GM23248 (cell line): ENCODE results near the gene MAP1LC3B2. TPM values are rescaled to one million over a fixed set of nuclear protein-coding genes. Genes with fewer than 3 reads are reported as not detected.

Experiments
- DNase-seq: peaks from one replicate; pipeline ENCODE4 v3.0.0-alpha.2; 2015
- H2AFZ ChIP-seq: fragments of 200-600 bp; sonication (generic); 2 replicates; pipeline ENCODE4 v1.6.1; 2016; ENCODE audit warnings: antibody characterized with exemption
- H3F3A ChIP-seq: fragments of 200-600 bp; sonication (generic); 2 replicates; pipeline ENCODE4 v1.6.1; 2016; ENCODE audit warnings: mild to moderate bottlenecking, antibody characterized with exemption, mixed run types; ENCODE audit not compliant: insufficient read depth
- H3K27ac ChIP-seq: fragments of 200-600 bp; sonication (generic); 2 replicates; pipeline ENCODE4 v1.5.1; 2016; ENCODE audit warnings: mild to moderate bottlenecking
- H3K27me3 ChIP-seq: fragments of 200-600 bp; sonication (generic); replicated peaks from 2 replicates; pipeline ENCODE4 v1.6.1; 2016; ENCODE audit warnings: mild to moderate bottlenecking; ENCODE audit not compliant: insufficient read depth
- H3K36me3 ChIP-seq: fragments of 200-600 bp; sonication (generic); 2 replicates; pipeline ENCODE4 v1.6.1; 2016; ENCODE audit warnings: low read depth, mild to moderate bottlenecking
- H3K4me1 ChIP-seq: fragments of 200-600 bp; sonication (generic); 2 replicates; pipeline ENCODE4 v1.6.1; 2016; ENCODE audit warnings: mild to moderate bottlenecking; ENCODE audit not compliant: insufficient read depth
- H3K4me2 ChIP-seq: fragments of 200-600 bp; sonication (generic); one replicate; pipeline ENCODE4 v1.6.1; 2016; ENCODE audit warnings: mild to moderate bottlenecking; ENCODE audit not compliant: unreplicated experiment
- H3K4me3 ChIP-seq: fragments of 200-600 bp; sonication (generic); 2 replicates; pipeline ENCODE4 v1.5.1; 2016; ENCODE audit warnings: mild to moderate bottlenecking
- H3K79me2 ChIP-seq: fragments of 200-600 bp; sonication (generic); 2 replicates; pipeline ENCODE4 v1.6.1; 2016; ENCODE audit warnings: mild to moderate bottlenecking; ENCODE audit not compliant: insufficient read depth
- H3K9ac ChIP-seq: fragments of 200-600 bp; sonication (generic); 2 replicates; pipeline ENCODE4 v1.6.1; 2016; ENCODE audit warnings: mild to moderate bottlenecking
- H3K9me2 ChIP-seq: fragments of 200-600 bp; sonication (generic); 2 replicates; pipeline ENCODE4 v1.6.1; 2016; ENCODE audit warnings: mixed run types, mild to moderate bottlenecking, moderate library complexity; ENCODE audit not compliant: insufficient read depth
- H3K9me3 ChIP-seq: fragments of 200-600 bp; sonication (generic); one replicate; pipeline ENCODE4 v1.6.1; 2017; ENCODE audit warnings: low read depth
- H4K20me1 ChIP-seq: fragments of 200-600 bp; sonication (generic); 2 replicates; pipeline ENCODE4 v1.6.0; 2016; ENCODE audit not compliant: insufficient read depth
- EZH2 ChIP-seq: fragments of 200-600 bp; sonication (generic); IDR thresholded peaks from 2 replicates; pipeline ENCODE4 v1.6.1; 2018; ENCODE audit warnings: antibody characterized with exemption, mild to moderate bottlenecking; ENCODE audit not compliant: insufficient read depth, poor library complexity, severe bottlenecking
- EZH2phosphoT487 ChIP-seq: fragments of 200-600 bp; sonication (generic); IDR thresholded peaks from 2 replicates; pipeline ENCODE4 v1.6.1; 2018; ENCODE audit warnings: antibody characterized with exemption, moderate library complexity, mild to moderate bottlenecking, low read depth; ENCODE audit not compliant: insufficient read depth
- WGBS, 2 experiments: methylation state at CpG; one replicate each; pipeline ENCODE4 v1.1.6; 2015 to 2017; ENCODE audit warnings: low lambda C conversion rate in 2 of 2, low coverage in 1 of 2; ENCODE audit errors: missing lambda C conversion rate in 2 of 2; 5-methylcytosine and 5-hydroxymethylcytosine counted together
- in situ Hi-C: fragments of 300-500 bp; cut with MboI; formaldehyde crosslinking; loops from 2 replicates; pipeline ENCODE4 v1.15.0; 2020
- polyA plus RNA-seq: library from polyadenylated mRNA; unstranded; fragments of >200 nt; fragmentation: Nextera tagmentation; extraction: Ambion mirVana; gene quantifications from 2 replicates; pipeline ENCODE4 v1.2.1, GENCODE V29; 2016
- total RNA-seq: library from RNA; depleted of rRNA; stranded (reverse); fragments of >200 nt; shearing (Covaris generic); gene quantifications from 2 replicates; pipeline ENCODE4 v1.2.3, GENCODE V29; 2014

The MAP1LC3B2 gene
- total and polyA plus RNA-seq, 2 experiments from 2014 or later, result 0.32 to 9.0 TPM

DNA sequence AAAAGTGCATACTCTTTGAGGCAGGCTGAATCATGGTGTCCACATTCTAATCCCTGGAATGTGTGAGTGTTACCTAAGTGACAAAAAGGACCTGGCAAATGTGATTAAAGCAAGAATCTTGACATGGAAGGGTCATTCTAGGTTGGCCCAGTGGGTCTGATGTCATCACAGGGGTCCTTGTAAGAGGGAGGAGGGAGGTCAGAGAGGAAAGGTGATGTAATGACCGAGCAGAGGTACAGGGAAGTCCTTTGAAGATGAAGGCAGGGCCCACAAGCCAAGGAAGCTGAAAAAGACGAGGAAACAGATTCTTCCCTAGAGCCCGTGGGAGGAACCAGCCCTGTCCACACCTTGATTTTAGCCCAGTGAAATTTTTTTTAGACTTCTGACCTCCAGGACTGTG, 60.1 kb downstream of the MAP1LC3B2 start:
- TF ChIP-seq EZH2 (no peak), EZH2phosphoT487 (no peak)
- WGBS, 2 experiments, result 60 to 75% methylated on average over 3 of the region's 3 CpGs
- Histone ChIP-seq H3K79me2 (no peaks in the 10 kb centered on the region), H3K27me3 (peaks cover 22% of the 10 kb centered on the region), H3K9me2 (no peaks in the 10 kb centered on the region), H4K20me1 (no peaks in the 10 kb centered on the region), H2AFZ (no peak overlapping the region), H3F3A (no peaks in the 10 kb centered on the region), H3K4me2 (no peak overlapping the region), H3K4me3 (no peak overlapping the region), H3K27ac (no peak overlapping the region), H3K9me3 (no peaks in the 10 kb centered on the region), H3K9ac (no peak overlapping the region), H3K36me3 (no peaks in the 10 kb centered on the region), H3K4me1 (no peaks in the 10 kb centered on the region)
- in situ Hi-C loops, result loop anchor here (25.0 kb wide), 1 partner anchor 607 kb away; no protein-coding TSS in a partner anchor
- DNase-seq, result no peak

- no peak overlapping the region for H3K4me3 ChIP-seq
- H3K9me2 ChIP-seq, result no peaks in the 10 kb centered on the region
- no peak for DNase-seq
- H4K20me1 ChIP-seq, result no peaks in the 10 kb centered on the region
- H3K79me2 ChIP-seq, result no peaks in the 10 kb centered on the region
- H3K4me1 ChIP-seq, result no peaks in the 10 kb centered on the region
- no peak overlapping the region for H2AFZ ChIP-seq
- H3K36me3 ChIP-seq, result no peaks in the 10 kb centered on the region
- H3K9ac ChIP-seq, result no peak overlapping the region
- H3K27ac ChIP-seq, result no peak overlapping the region
- peaks cover 22% of the 10 kb centered on the region for H3K27me3 ChIP-seq
- no peaks in the 10 kb centered on the region for H3K9me3 ChIP-seq
- no peaks in the 10 kb centered on the region for H3F3A ChIP-seq
- in situ Hi-C loops, result loop anchor here (25.0 kb wide), 1 partner anchor 608 kb away; no protein-coding TSS in a partner anchor
- 69% methylated on average over 3 of the region's 3 CpGs for WGBS, 2 experiments
- no peak overlapping the region for H3K4me2 ChIP-seq
- no peak for TF ChIP-seq EZH2
- TF ChIP-seq EZH2phosphoT487, result no peak
Measured at GRCh38 chr12:116620124-116620491, 60.9 kb downstream of the MAP1LC3B2 start.

DNA sequence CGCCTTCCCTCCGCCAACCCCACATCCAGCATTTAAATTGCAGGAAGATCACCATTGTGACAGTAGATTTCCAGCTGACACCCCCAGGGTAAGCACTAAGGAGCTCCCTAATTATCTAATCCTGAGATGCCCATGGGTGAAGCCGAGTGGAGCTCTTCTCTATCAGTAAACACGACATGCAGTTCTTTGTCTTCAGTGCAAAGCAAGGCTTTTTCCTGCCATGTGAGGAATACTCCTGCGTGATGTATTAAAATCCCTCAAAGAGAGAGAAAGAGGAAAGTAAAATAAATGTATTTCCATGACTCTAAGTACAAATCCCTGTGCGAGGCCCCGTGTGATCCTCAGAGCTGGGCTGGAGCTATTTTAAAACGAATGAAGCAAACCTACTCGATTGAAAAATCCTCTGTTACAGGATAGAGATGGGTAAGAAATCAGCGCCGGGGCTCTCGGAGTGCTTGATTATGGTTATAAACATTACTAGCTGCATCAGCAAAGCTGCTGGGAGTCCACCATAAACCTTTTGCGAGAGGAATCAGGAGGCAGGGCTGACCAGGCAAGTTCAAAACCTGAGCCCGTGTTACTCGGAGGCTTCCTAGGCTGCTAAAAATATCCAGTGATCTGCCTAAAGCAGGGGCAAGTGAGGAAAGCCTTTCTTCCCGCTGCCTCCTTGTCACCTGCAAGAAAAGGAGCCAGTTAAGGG, 61.5 kb downstream of the MAP1LC3B2 start:
- H3K4me3 ChIP-seq, result no peak overlapping the region
- no peak for DNase-seq
- H3K27me3 ChIP-seq, result peaks cover 22% of the 10 kb centered on the region
- H3F3A ChIP-seq, result no peaks in the 10 kb centered on the region
- no peaks in the 10 kb centered on the region for H3K36me3 ChIP-seq
- H3K27ac ChIP-seq, result no peak overlapping the region
- H3K79me2 ChIP-seq, result no peaks in the 10 kb centered on the region
- in situ Hi-C loops, result loop anchor here (25.0 kb wide), 1 partner anchor 608 kb away; no protein-coding TSS in a partner anchor
- H3K9me2 ChIP-seq, result no peaks in the 10 kb centered on the region
- H3K9ac ChIP-seq, result no peak overlapping the region
- no peaks in the 10 kb centered on the region for H3K9me3 ChIP-seq
- no peak overlapping the region for H3K4me2 ChIP-seq
- no peaks in the 10 kb centered on the region for H4K20me1 ChIP-seq
- WGBS, 2 experiments, result 76 to 80% methylated on average over 16 of the region's 16 CpGs
- TF ChIP-seq EZH2 (no peak), EZH2phosphoT487 (no peak)
- no peaks in the 10 kb centered on the region for H3K4me1 ChIP-seq
- no peak overlapping the region for H2AFZ ChIP-seq

GRCh38 chr12:116621194-116621593, 62.0 kb downstream of the MAP1LC3B2 start:
- no peaks in the 10 kb centered on the region for H3K9me3 ChIP-seq
- no peaks in the 10 kb centered on the region for H3K79me2 ChIP-seq
- no peaks in the 10 kb centered on the region for H3K36me3 ChIP-seq
- no peak for DNase-seq
- no peak overlapping the region for H2AFZ ChIP-seq
- in situ Hi-C loops, result loop anchor here (25.0 kb wide), 1 partner anchor 609 kb away; no protein-coding TSS in a partner anchor
- no peaks in the 10 kb centered on the region for H4K20me1 ChIP-seq
- H3K9ac ChIP-seq, result no peak overlapping the region
- no peaks in the 10 kb centered on the region for H3K9me2 ChIP-seq
- no peaks in the 10 kb centered on the region for H3F3A ChIP-seq
- WGBS, 2 experiments, result 55 to 57% methylated on average over 4 of the region's 4 CpGs
- H3K4me1 ChIP-seq, result no peaks in the 10 kb centered on the region
- no peak for TF ChIP-seq EZH2phosphoT487
- peaks cover 22% of the 10 kb centered on the region for H3K27me3 ChIP-seq
- H3K4me2 ChIP-seq, result no peak overlapping the region
- H3K4me3 ChIP-seq, result no peak overlapping the region
- no peak overlapping the region for H3K27ac ChIP-seq
